OCI-LY1 (cell line): Measurements from ENCODE around the gene SMYD5.

Experiments
- H2AFZ ChIP-seq: fragments of 200-600 bp; sonication (generic), shearing (Covaris generic); 2 replicates; pipeline ENCODE4 v1.6.0; 2014; ENCODE audit warnings: antibody characterized with exemption, mild to moderate bottlenecking, low read length
- H3F3A ChIP-seq: fragments of 200-600 bp; sonication (generic), shearing (Covaris generic); 2 replicates; pipeline ENCODE4 v1.6.0; 2014; ENCODE audit warnings: mild to moderate bottlenecking, antibody characterized with exemption, low read length, moderate library complexity; ENCODE audit not compliant: insufficient read depth
- H3K27ac ChIP-seq: fragments of 200-600 bp; sonication (generic); 2 replicates; pipeline ENCODE4 v1.5.1; 2014; ENCODE audit warnings: low read length, mixed run types, mild to moderate bottlenecking, low read depth; ENCODE audit not compliant: poor library complexity, severe bottlenecking
- H3K27me3 ChIP-seq: fragments of 200-600 bp; sonication (generic); 2 replicates; pipeline ENCODE4 v1.6.0; 2014; ENCODE audit warnings: antibody characterized with exemption, mild to moderate bottlenecking, low read length, moderate library complexity; ENCODE audit not compliant: insufficient read depth
- H3K36me3 ChIP-seq: fragments of 200-600 bp; sonication (generic); 2 replicates; pipeline ENCODE4 v1.6.1; 2014; ENCODE audit warnings: mild to moderate bottlenecking, antibody characterized with exemption, low read length, moderate library complexity, mixed read lengths; ENCODE audit not compliant: insufficient read depth
- H3K4me1 ChIP-seq: fragments of 200-600 bp; sonication (generic); 2 replicates; pipeline ENCODE4 v1.5.1; 2014; ENCODE audit warnings: mild to moderate bottlenecking, low read length, moderate library complexity; ENCODE audit not compliant: insufficient read depth, severe bottlenecking
- H3K4me2 ChIP-seq: fragments of 200-600 bp; sonication (generic), shearing (Covaris generic); 2 replicates; pipeline ENCODE4 v1.6.1; 2014; ENCODE audit warnings: low read length
- H3K4me3 ChIP-seq: fragments of 200-600 bp; sonication (generic); 2 replicates; pipeline ENCODE4 v1.5.1; 2014; ENCODE audit warnings: low read length, low read depth, mild to moderate bottlenecking, mixed read lengths; ENCODE audit not compliant: poor library complexity, severe bottlenecking
- H3K79me2 ChIP-seq: fragments of 200-600 bp; shearing (Covaris generic); 2 replicates; pipeline ENCODE4 v1.6.1; 2016; ENCODE audit warnings: mixed run types, low read length, mixed read lengths; ENCODE audit not compliant: insufficient read depth
- H3K9ac ChIP-seq: fragments of 200-600 bp; sonication (generic), shearing (Covaris generic); 2 replicates; pipeline ENCODE4 v1.6.1; 2014; ENCODE audit warnings: mild to moderate bottlenecking, low read length, mixed read lengths
- H3K9me2 ChIP-seq: fragments of 200-600 bp; sonication (generic), shearing (Covaris generic); 2 replicates; pipeline ENCODE4 v1.6.1; 2014; ENCODE audit warnings: low read depth, mild to moderate bottlenecking, low read length, mixed read lengths
- H3K9me3 ChIP-seq: fragments of 200-600 bp; shearing (Covaris generic); 2 replicates; pipeline ENCODE4 v1.6.1; 2014; ENCODE audit warnings: low read length, mixed read lengths
- H4K20me1 ChIP-seq: fragments of 200-600 bp; sonication (generic), shearing (Covaris generic); 2 replicates; pipeline ENCODE4 v1.6.0; 2016; ENCODE audit warnings: mild to moderate bottlenecking, low read length; ENCODE audit not compliant: insufficient read depth
- EZH2 ChIP-seq: fragments of 200-600 bp; sonication (generic), shearing (Covaris generic); IDR thresholded peaks from 2 replicates; pipeline ENCODE4 v1.8.0; 2017; ENCODE audit warnings: borderline replicate concordance, mixed run types, mild to moderate bottlenecking, antibody characterized with exemption, low read length, moderate library complexity, mixed read lengths
- TF ChIP-seq, protein P1 (sequence below): fragments of 200-600 bp; sonication (generic), shearing (Covaris generic); IDR thresholded peaks from 2 replicates; pipeline ENCODE4 v1.5.1; 2017; ENCODE audit warnings: mild to moderate bottlenecking, antibody characterized with exemption, low read length, moderate library complexity, mixed read lengths

SMYD5 gene

DNA sequence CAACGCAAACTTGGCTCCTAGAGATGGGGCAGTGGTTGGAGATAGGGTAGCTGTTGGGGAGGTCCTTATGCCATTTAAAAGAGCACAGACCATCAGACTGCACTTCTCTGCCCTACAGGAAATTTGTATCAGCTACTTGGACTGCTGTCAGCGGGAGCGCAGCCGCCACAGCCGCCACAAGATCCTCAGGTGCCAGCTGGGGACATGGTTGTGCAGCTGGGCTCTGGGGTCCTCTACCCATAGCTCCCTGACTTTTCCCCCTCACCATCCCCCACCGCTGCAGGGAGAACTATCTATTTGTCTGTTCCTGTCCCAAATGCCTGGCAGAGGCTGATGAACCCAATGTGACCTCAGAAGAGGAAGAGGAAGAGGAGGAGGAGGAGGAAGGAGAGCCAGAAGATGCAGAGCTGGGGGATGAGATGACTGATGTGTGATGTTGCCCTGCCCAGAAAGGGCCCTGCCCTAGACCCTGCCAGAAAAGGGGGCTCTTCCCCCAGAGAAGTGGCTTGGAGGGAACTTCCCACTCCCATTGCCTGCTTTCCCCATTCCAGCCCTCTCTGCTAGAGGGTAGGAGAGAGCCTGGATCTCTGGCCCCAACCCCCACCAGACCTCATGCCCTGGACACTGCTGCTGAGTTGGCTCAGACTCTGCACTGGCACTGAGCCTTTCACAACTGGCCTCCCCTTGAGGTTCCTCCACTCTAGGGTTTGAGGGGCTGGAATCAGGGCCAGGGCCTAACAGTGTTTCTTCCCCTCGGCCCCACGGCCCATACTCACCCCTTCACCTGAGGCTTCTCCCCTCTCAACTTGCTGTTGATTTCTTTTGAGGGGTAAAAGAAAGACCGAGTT is 11.7 kb downstream of the SMYD5 start:
- Histone ChIP-seq H2AFZ (no peak overlapping the region), H3K4me1 (no peaks in the 10 kb centered on the region), H3K4me3 (no peak overlapping the region), H4K20me1 (no peaks in the 10 kb centered on the region), H3K27ac (no peak overlapping the region), H3K36me3 (peaks cover 73% of the 10 kb centered on the region), H3K79me2 (no peaks in the 10 kb centered on the region), H3K9ac (no peak overlapping the region), H3K4me2 (no peak overlapping the region), H3K27me3 (no peaks in the 10 kb centered on the region), H3K9me2 (no peaks in the 10 kb centered on the region), H3K9me3 (no peaks in the 10 kb centered on the region), H3F3A (no peaks in the 10 kb centered on the region; the same call in 1 of the 2 replicates)
- no peak for TF ChIP-seq EZH2
- TF ChIP-seq, protein P1, sequence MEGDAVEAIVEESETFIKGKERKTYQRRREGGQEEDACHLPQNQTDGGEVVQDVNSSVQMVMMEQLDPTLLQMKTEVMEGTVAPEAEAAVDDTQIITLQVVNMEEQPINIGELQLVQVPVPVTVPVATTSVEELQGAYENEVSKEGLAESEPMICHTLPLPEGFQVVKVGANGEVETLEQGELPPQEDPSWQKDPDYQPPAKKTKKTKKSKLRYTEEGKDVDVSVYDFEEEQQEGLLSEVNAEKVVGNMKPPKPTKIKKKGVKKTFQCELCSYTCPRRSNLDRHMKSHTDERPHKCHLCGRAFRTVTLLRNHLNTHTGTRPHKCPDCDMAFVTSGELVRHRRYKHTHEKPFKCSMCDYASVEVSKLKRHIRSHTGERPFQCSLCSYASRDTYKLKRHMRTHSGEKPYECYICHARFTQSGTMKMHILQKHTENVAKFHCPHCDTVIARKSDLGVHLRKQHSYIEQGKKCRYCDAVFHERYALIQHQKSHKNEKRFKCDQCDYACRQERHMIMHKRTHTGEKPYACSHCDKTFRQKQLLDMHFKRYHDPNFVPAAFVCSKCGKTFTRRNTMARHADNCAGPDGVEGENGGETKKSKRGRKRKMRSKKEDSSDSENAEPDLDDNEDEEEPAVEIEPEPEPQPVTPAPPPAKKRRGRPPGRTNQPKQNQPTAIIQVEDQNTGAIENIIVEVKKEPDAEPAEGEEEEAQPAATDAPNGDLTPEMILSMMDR: no peak

DNA sequence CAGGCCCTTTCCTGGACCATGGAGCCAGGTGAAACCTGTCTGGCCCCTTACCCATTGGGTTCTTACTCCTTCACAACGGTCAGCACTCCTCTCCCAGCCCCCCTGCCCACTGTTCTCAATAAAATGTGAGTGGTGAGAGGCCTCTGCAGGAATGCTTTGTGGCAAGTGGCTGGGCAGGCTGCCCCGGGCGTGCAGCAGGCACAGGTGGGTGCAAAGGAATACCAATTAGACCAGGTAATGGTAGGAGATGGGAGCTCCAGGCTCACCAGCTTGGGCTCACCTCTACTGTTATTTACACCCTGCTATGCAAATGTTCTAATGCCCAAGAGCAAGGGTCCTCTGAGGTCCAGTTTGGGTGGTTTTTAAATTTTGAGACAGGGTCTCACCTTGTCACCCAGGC is 13.0 kb downstream of the SMYD5 start:
- TF ChIP-seq, protein P1: no peak
- no peak for TF ChIP-seq EZH2
- Histone ChIP-seq H3K4me3 (no peak overlapping the region), H3K27ac (no peak overlapping the region), H3K4me1 (peaks cover under 1% of the 10 kb centered on the region), H3K36me3 (peaks cover 61% of the 10 kb centered on the region), H3K27me3 (no peaks in the 10 kb centered on the region), H3K79me2 (no peaks in the 10 kb centered on the region), H3K9me3 (no peaks in the 10 kb centered on the region), H2AFZ (no peak overlapping the region), H3K9ac (no peak overlapping the region), H4K20me1 (no peaks in the 10 kb centered on the region), H3F3A (no peaks in the 10 kb centered on the region; the same call in 1 of the 2 replicates), H3K4me2 (no peak overlapping the region), H3K9me2 (no peaks in the 10 kb centered on the region)

DNA sequence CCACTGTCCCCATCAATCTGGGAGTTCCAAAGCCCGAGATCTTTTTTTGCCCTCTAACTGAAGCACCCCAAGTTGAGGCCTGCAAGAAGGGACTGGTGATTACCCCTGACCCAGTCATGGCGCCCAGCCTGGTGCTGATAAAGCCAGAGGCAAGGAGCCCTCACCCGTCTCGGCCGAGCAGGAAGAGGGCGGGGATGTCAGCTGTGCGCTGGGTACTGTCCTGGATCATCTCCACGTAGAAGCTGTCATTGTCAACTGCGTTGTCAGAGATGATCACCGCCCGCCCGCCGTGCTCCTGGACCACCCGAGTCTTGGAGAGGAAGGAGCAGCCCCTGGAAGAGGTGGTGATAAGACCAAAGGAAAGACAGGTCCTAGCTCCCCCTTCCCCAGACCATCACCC is 14.6 kb downstream of the SMYD5 start:
- Histone ChIP-seq H3K79me2 (no peaks in the 10 kb centered on the region), H3K4me2 (no peak overlapping the region), H3K27ac (no peak overlapping the region), H3K9ac (no peak overlapping the region), H3K4me1 (peaks cover 6% of the 10 kb centered on the region), H3F3A (no peaks in the 10 kb centered on the region; the same call in 1 of the 2 replicates), H3K27me3 (no peaks in the 10 kb centered on the region), H3K36me3 (peaks cover 45% of the 10 kb centered on the region; the same call in 1 of the 2 replicates), H3K4me3 (no peak overlapping the region), H2AFZ (no peak overlapping the region), H3K9me3 (no peaks in the 10 kb centered on the region), H4K20me1 (no peaks in the 10 kb centered on the region), H3K9me2 (no peaks in the 10 kb centered on the region)
- TF ChIP-seq, protein P1: no peak
- TF ChIP-seq EZH2: no peak
